IMR-90 (cell line): ENCODE data around the gene GCG. TPM values are rescaled to one million over a fixed set of nuclear protein-coding genes. Genes with fewer than 3 reads are reported as not detected.

Experiments
- ATAC-seq: fragments of 200-7000 bp; cut with Tn5 transposase; 2 replicates; pipeline ENCODE4 v1.9.1; 2020; ENCODE audit warnings: low read depth, mild to moderate bottlenecking, moderate library complexity
- BruUV-seq: library from RNA; stranded (reverse); fragments of 400-500 nt; replicated peaks from 2 replicates; lab custom pipeline; 2021; lab: Mats Ljungman, UMichigan
- CTCF ChIA-PET: fragments of 300-600 bp; formaldehyde crosslinking; extraction: SDS; loops from one replicate; lab custom pipeline; 2021; ENCODE audit warnings: antibody characterized with exemption; lab: Yijun Ruan, JAX
- POLR2A ChIA-PET: fragments of 300-600 bp; sonication (Branson Sonifier 250); formaldehyde crosslinking; loops from one replicate; lab custom pipeline; 2022; ENCODE audit warnings: antibody characterized with exemption; ENCODE audit not compliant: unreplicated experiment; lab: Charles Lee
- DNase-seq: peaks from one replicate; pipeline ENCODE4 v3.0.0; 2013
- H2AFZ ChIP-seq: replicated peaks from 2 replicates; pipeline ENCODE3; 2013; ENCODE audit warnings: low read length, mild to moderate bottlenecking; ENCODE audit not compliant: poor library complexity
- H2AK5ac ChIP-seq: 2 replicates; pipeline ENCODE4 v1.6.1; 2013; ENCODE audit warnings: low read depth, low read length, inconsistent platforms
- H2AK9ac ChIP-seq: replicated peaks from 2 replicates; pipeline ENCODE3; 2013; ENCODE audit warnings: mild to moderate bottlenecking, low read depth, low read length, moderate library complexity; ENCODE audit not compliant: poor library complexity
- H2BK120ac ChIP-seq: 2 replicates; pipeline ENCODE4 v1.6.1; 2013; ENCODE audit warnings: low read depth, low read length, inconsistent platforms
- H2BK15ac ChIP-seq: 3 replicates; pipeline ENCODE4 v1.6.1; 2013; ENCODE audit warnings: low read depth, low read length, inconsistent platforms
- H2BK20ac ChIP-seq: 2 replicates; pipeline ENCODE4 v1.6.1; 2013; ENCODE audit warnings: low read depth, mild to moderate bottlenecking, inconsistent platforms, low read length, moderate library complexity
- H2BK5ac ChIP-seq: 2 replicates; pipeline ENCODE4 v1.6.1; 2013; ENCODE audit warnings: mild to moderate bottlenecking, low read depth, low read length, inconsistent platforms; ENCODE audit not compliant: poor library complexity, severe bottlenecking
- H3K14ac ChIP-seq: replicated peaks from 2 replicates; pipeline ENCODE4 v1.6.1; 2013; ENCODE audit warnings: low read depth, low read length, inconsistent platforms
- H3K18ac ChIP-seq: 2 replicates; pipeline ENCODE4 v1.6.1; 2013; ENCODE audit warnings: low read depth, low read length, control low read depth
- H3K23ac ChIP-seq: 2 replicates; pipeline ENCODE4 v1.6.1; 2013; ENCODE audit warnings: low read depth, low read length, inconsistent platforms
- H3K27ac ChIP-seq: 2 replicates; pipeline ENCODE4 v1.5.1; 2013; ENCODE audit warnings: mild to moderate bottlenecking, control low read depth, low read length; ENCODE audit not compliant: insufficient read depth
- H3K27me3 ChIP-seq: 2 replicates; pipeline ENCODE4 v1.6.1; 2013; ENCODE audit warnings: low read length; ENCODE audit not compliant: control insufficient read depth, insufficient read depth
- H3K36me3 ChIP-seq: 2 replicates; pipeline ENCODE4 v1.6.1; 2013; ENCODE audit warnings: low read length, mixed read lengths; ENCODE audit not compliant: control insufficient read depth, insufficient read depth
- H3K4ac ChIP-seq: 2 replicates; pipeline ENCODE4 v1.6.1; 2013; ENCODE audit warnings: low read depth, low read length, inconsistent platforms
- H3K4me1 ChIP-seq: 2 replicates; pipeline ENCODE4 v1.6.1; 2013; ENCODE audit warnings: low read length, mixed read lengths; ENCODE audit not compliant: control insufficient read depth, insufficient read depth
- H3K4me2 ChIP-seq: 2 replicates; pipeline ENCODE4 v1.6.1; 2013; ENCODE audit warnings: low read depth, mild to moderate bottlenecking, control low read depth, low read length, moderate library complexity
- H3K4me3 ChIP-seq: 2 replicates; pipeline ENCODE4 v1.5.1; 2013; ENCODE audit warnings: low read depth, mild to moderate bottlenecking, control low read depth, low read length, moderate library complexity; ENCODE audit not compliant: insufficient read depth
- H3K56ac ChIP-seq: 2 replicates; pipeline ENCODE4 v1.6.1; 2013; ENCODE audit warnings: low read length, inconsistent platforms; ENCODE audit not compliant: insufficient read depth; ENCODE audit errors: extremely low read depth
- H3K79me1 ChIP-seq, 2 experiments: 2 replicates each; pipeline ENCODE4 v1.6.1; 2013; ENCODE audit warnings: low read length in 2 of 2, inconsistent platforms in 1 of 2, low read depth in 1 of 2
- H3K9ac ChIP-seq: 2 replicates; pipeline ENCODE4 v1.6.1; 2013; ENCODE audit warnings: low read depth, low read length, control low read depth
- H3K9me1 ChIP-seq: 2 replicates; pipeline ENCODE4 v1.6.1; 2013; ENCODE audit warnings: low read length, inconsistent platforms; ENCODE audit not compliant: insufficient read depth
- H3K9me3 ChIP-seq: 2 replicates; pipeline ENCODE4 v1.6.1; 2013; ENCODE audit warnings: low read length; ENCODE audit not compliant: control insufficient read depth, insufficient read depth
- H4K20me1 ChIP-seq: 2 replicates; pipeline ENCODE4 v1.6.1; 2013; ENCODE audit warnings: low read length, inconsistent platforms; ENCODE audit not compliant: insufficient read depth
- H4K5ac ChIP-seq: 2 replicates; pipeline ENCODE4 v1.6.1; 2013; ENCODE audit warnings: mild to moderate bottlenecking, low read depth, low read length, control low read depth
- H4K8ac ChIP-seq, 2 experiments: 2 replicates each; pipeline ENCODE4 v1.6.1; 2013; ENCODE audit warnings: low read depth in 2 of 2, low read length in 2 of 2, control low read depth in 1 of 2, inconsistent platforms in 1 of 2
- H4K91ac ChIP-seq: 2 replicates; pipeline ENCODE4 v1.6.1; 2013; ENCODE audit warnings: low read depth, low read length, inconsistent platforms; ENCODE audit not compliant: insufficient read depth
- FOS ChIP-seq: fragments of 150-350 bp; IDR thresholded peaks from 2 replicates; pipeline ENCODE4 v1.6.1; 2016; ENCODE audit warnings: low read depth, low read length
- RCOR1 ChIP-seq: IDR thresholded peaks from 2 replicates; pipeline ENCODE4 v1.6.1; 2012; ENCODE audit warnings: mild to moderate bottlenecking, low read length, improper control_type of control experiment; ENCODE audit not compliant: insufficient replicate concordance
- RFX5 ChIP-seq: IDR thresholded peaks from 2 replicates; pipeline ENCODE4 v1.8.0; 2012; ENCODE audit warnings: low read depth, mild to moderate bottlenecking, low read length, moderate library complexity
- SMC3 ChIP-seq: fragments of 150-350 bp; IDR thresholded peaks from 2 replicates; pipeline ENCODE4 v1.6.1; 2016; ENCODE audit warnings: low read depth, mild to moderate bottlenecking, antibody characterized with exemption, low read length, moderate library complexity
- WGBS, 2 experiments: methylation state at CpG; one replicate each; pipeline versions ENCODE4 v1.1.5 to v1.1.7; 2013; ENCODE audit warnings: missing lambda C conversion rate in 2 of 2; ENCODE audit not compliant: insufficient read length in 1 of 2; ENCODE audit errors: extremely low coverage in 2 of 2; 5-methylcytosine and 5-hydroxymethylcytosine counted together
- dilution Hi-C: fragments of 300-500 bp; cut with HindIII; formaldehyde crosslinking; loops from one replicate; pipeline ENCODE4 v1.14.3; 2018; ENCODE audit warnings: low sequenced_read_pairs; ENCODE audit not compliant: unreplicated experiment
- in situ Hi-C: fragments of 300-500 bp; cut with MboI; formaldehyde crosslinking; loops from 3 replicates; pipeline ENCODE4 v1.14.3; 2019; ENCODE audit warnings: low sequenced_read_pairs, inconsistent platforms, mixed read lengths
- intact Hi-C: fragments of 100-400 bp; cut with micrococcal nuclease; formaldehyde crosslinking; loops from 2 replicates; pipeline ENCODE4 v1.10.0; 2022
- polyA plus RNA-seq, 3 experiments: library from polyadenylated mRNA; depleted of rRNA; stranded (reverse); fragments of >200 nt; gene quantifications; 2 replicates each; pipeline ENCODE4 v1.2.3, GENCODE V29; 2012; ENCODE audit warnings: low replicate concordance in 1 of 3
- total RNA-seq: library from RNA; depleted of rRNA; stranded (reverse); fragments of >200 nt; gene quantifications from 2 replicates; pipeline ENCODE4 v1.2.3, GENCODE V29; 2012
- TF ChIP-seq, protein P1 (sequence below): conservative IDR thresholded peaks from 2 replicates; pipeline ENCODE4 v1.5.1; 2012; ENCODE audit warnings: mild to moderate bottlenecking, low read depth, low read length, improper control_type of control experiment

The GCG gene
- total and polyA plus RNA-seq, 2 of the 4 experiments (the other 2 are of a cell fraction): not detected

DNA sequence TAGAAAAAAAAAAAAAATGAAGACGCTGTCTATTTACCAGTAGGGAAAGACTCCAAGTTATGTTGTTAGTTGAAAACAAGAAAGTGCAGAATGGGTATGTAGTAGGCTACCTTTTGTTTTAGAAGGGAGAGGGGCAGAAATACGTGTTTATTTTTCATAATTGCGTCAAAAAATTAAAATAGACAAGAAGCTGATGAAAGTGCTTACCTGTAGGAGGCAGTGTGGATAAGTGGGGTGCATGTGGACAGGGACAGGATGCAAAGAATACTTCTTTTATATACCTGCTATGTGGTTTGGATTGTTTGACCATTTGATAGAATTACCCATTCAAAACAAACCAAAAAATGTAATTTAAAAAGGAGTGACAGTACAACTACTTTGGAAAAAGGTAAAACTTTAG lies 3.0 kb upstream of the GCG start:
- H3K56ac ChIP-seq: no peak overlapping the region
- no peak overlapping the region for H3K14ac ChIP-seq
- no peak overlapping the region for H2AK9ac ChIP-seq
- H2AFZ ChIP-seq: no peak overlapping the region
- H3K9ac ChIP-seq: no peak overlapping the region
- DNase-seq (no peak), ATAC-seq (no peak)
- H2BK120ac ChIP-seq: no peak overlapping the region
- no peaks in the 10 kb centered on the region for H3K36me3 ChIP-seq
- BruUV-seq: no TSS peak
- no peaks in the 10 kb centered on the region for H3K27me3 ChIP-seq
- no peak overlapping the region for H2BK15ac ChIP-seq
- 83% methylated on average over 2 of the region's 3 CpGs; no CpG with 5 or more reads in 1 of the 2 experiments for WGBS, 2 experiments
- H3K79me1 ChIP-seq: no peaks in the 10 kb centered on the region
- intact Hi-C loops: no loop called here
- no peak overlapping the region for H4K5ac ChIP-seq
- no peak overlapping the region for H3K18ac ChIP-seq
- H3K4me1 ChIP-seq: no peaks in the 10 kb centered on the region
- no peak overlapping the region for H4K8ac ChIP-seq
- H3K9me1 ChIP-seq: no peaks in the 10 kb centered on the region
- H4K20me1 ChIP-seq: no peaks in the 10 kb centered on the region
- no peak overlapping the region for H2BK5ac ChIP-seq
- H2BK20ac ChIP-seq: no peak overlapping the region
- no peak overlapping the region for H3K4me3 ChIP-seq
- no peaks in the 10 kb centered on the region for H3K9me3 ChIP-seq
- ChIA-PET POLR2A (no interaction called here), CTCF (interaction anchor here (0.6 to 2.6 kb wide), 9 partner anchors 13 to 568 kb away, joined by 3 to 9 read pairs (median 5); no protein-coding TSS in a partner anchor)
- dilution Hi-C loops: no loop called here
- no peak overlapping the region for H3K27ac ChIP-seq
- H2AK5ac ChIP-seq: no peak overlapping the region
- in situ Hi-C loops: no loop called here
- no peak overlapping the region for H3K23ac ChIP-seq
- TF ChIP-seq, protein P1, sequence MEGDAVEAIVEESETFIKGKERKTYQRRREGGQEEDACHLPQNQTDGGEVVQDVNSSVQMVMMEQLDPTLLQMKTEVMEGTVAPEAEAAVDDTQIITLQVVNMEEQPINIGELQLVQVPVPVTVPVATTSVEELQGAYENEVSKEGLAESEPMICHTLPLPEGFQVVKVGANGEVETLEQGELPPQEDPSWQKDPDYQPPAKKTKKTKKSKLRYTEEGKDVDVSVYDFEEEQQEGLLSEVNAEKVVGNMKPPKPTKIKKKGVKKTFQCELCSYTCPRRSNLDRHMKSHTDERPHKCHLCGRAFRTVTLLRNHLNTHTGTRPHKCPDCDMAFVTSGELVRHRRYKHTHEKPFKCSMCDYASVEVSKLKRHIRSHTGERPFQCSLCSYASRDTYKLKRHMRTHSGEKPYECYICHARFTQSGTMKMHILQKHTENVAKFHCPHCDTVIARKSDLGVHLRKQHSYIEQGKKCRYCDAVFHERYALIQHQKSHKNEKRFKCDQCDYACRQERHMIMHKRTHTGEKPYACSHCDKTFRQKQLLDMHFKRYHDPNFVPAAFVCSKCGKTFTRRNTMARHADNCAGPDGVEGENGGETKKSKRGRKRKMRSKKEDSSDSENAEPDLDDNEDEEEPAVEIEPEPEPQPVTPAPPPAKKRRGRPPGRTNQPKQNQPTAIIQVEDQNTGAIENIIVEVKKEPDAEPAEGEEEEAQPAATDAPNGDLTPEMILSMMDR: peak; percentile 22; the same call in 1 of the 2 replicates
- no peak for TF ChIP-seq SMC3
- no peak for TF ChIP-seq RCOR1
- no peak for TF ChIP-seq FOS
- TF ChIP-seq RFX5: no peak
- no peak overlapping the region for H3K4me2 ChIP-seq
- H4K91ac ChIP-seq: no peak overlapping the region
- no peak overlapping the region for H3K4ac ChIP-seq
